Neural cell (in vitro differentiated cells): ENCODE data around the gene RASGEF1C. TPM values are rescaled to one million over a fixed set of nuclear protein-coding genes. Genes with fewer than 3 reads are reported as not detected.
A peak's percentile ranks its signal among the peaks of the same experiment; 100 is the strongest.

Experiments used
- H2AFZ ChIP-seq: fragments of 200-600, 300-800 bp; sonication (generic), shearing (Covaris generic); 2 replicates; pipeline ENCODE4 v1.6.0; 2014; ENCODE audit warnings: low read depth, mild to moderate bottlenecking, antibody characterized with exemption, low read length, moderate library complexity
- H3F3A ChIP-seq: fragments of 200-600 bp; shearing (Covaris generic); 2 replicates; pipeline ENCODE4 v1.6.1; 2016; ENCODE audit warnings: mild to moderate bottlenecking, moderate library complexity, mixed read lengths, antibody characterized with exemption, low read length; ENCODE audit not compliant: insufficient read depth, poor library complexity, severe bottlenecking
- H3K27ac ChIP-seq: fragments of 200-600, 300-800 bp; sonication (generic), shearing (Covaris generic); 2 replicates; pipeline ENCODE4 v1.5.1; 2014; ENCODE audit warnings: mild to moderate bottlenecking, low read length, moderate library complexity
- H3K27me3 ChIP-seq: fragments of 300-800, 200-600 bp; sonication (generic), shearing (Covaris generic); 2 replicates; pipeline ENCODE4 v1.6.0; 2014; ENCODE audit warnings: mild to moderate bottlenecking, low read depth, low read length, moderate library complexity; ENCODE audit not compliant: insufficient read depth
- H3K36me3 ChIP-seq: fragments of 300-800, 200-600 bp; sonication (generic), shearing (Covaris generic); 2 replicates; pipeline ENCODE4 v1.5.1; 2014; ENCODE audit warnings: mild to moderate bottlenecking, antibody characterized with exemption, low read length, moderate library complexity; ENCODE audit not compliant: insufficient read depth
- H3K4me2 ChIP-seq: fragments of 300-800, 200-600 bp; sonication (generic), shearing (Covaris generic); 2 replicates; pipeline ENCODE4 v1.6.0; 2014; ENCODE audit warnings: mild to moderate bottlenecking, low read length
- H3K4me3 ChIP-seq: fragments of 300-800, 200-600 bp; sonication (generic), shearing (Covaris generic); 2 replicates; pipeline ENCODE4 v1.5.1; 2014; ENCODE audit warnings: mild to moderate bottlenecking, low read length, moderate library complexity
- H3K79me2 ChIP-seq: fragments of 200-600 bp; shearing (Covaris generic); replicated peaks from 2 replicates; pipeline ENCODE4 v1.6.0; 2014; ENCODE audit warnings: mild to moderate bottlenecking, low read length, moderate library complexity; ENCODE audit not compliant: insufficient read depth
- H3K9ac ChIP-seq: fragments of 300-800, 200-600 bp; sonication (generic), shearing (Covaris generic); 2 replicates; pipeline ENCODE4 v1.6.1; 2016; ENCODE audit warnings: mild to moderate bottlenecking, low read length, mixed read lengths
- H3K9me2 ChIP-seq: fragments of 200-600 bp; shearing (Covaris generic); 2 replicates; pipeline ENCODE4 v1.6.1; 2016; ENCODE audit warnings: mild to moderate bottlenecking, low read length, mixed read lengths; ENCODE audit not compliant: insufficient read depth
- H3K9me3 ChIP-seq: fragments of 200-600, 300-800 bp; sonication (generic), shearing (Covaris generic); 2 replicates; pipeline ENCODE4 v1.6.1; 2016; ENCODE audit warnings: mild to moderate bottlenecking, mixed run types, low read length, moderate library complexity, mixed read lengths
- H4K20me1 ChIP-seq: fragments of 200-600 bp; shearing (Covaris generic); 2 replicates; pipeline ENCODE4 v1.6.1; 2016; ENCODE audit warnings: mild to moderate bottlenecking, mixed run types; ENCODE audit not compliant: insufficient read depth
- EP300 ChIP-seq: fragments of 450-650 bp; conservative IDR thresholded peaks from 2 replicates; pipeline ENCODE4 v1.6.1; 2014; ENCODE audit warnings: antibody characterized with exemption, mild to moderate bottlenecking, moderate library complexity; ENCODE audit not compliant: poor library complexity, severe bottlenecking
- EZH2 ChIP-seq: fragments of 200-600, 300-800 bp; shearing (Covaris generic), sonication (generic); IDR thresholded peaks from 2 replicates; pipeline ENCODE4 v1.6.1; 2014; ENCODE audit warnings: antibody characterized with exemption, low read length, borderline replicate concordance, mild to moderate bottlenecking; ENCODE audit not compliant: insufficient read depth, poor library complexity, severe bottlenecking
- MXI1 ChIP-seq: fragments of 450-650 bp; conservative IDR thresholded peaks from 2 replicates; pipeline ENCODE4 v1.6.1; 2014; ENCODE audit warnings: antibody characterized with exemption, mild to moderate bottlenecking; ENCODE audit not compliant: poor library complexity, severe bottlenecking
- POLR2AphosphoS5 ChIP-seq: IDR thresholded peaks from 2 replicates; pipeline ENCODE4 v1.6.1; 2012
- RAD21 ChIP-seq: fragments of 450-650 bp; conservative IDR thresholded peaks from 2 replicates; pipeline ENCODE4 v1.6.1; 2014; ENCODE audit warnings: antibody characterized with exemption, mild to moderate bottlenecking, moderate library complexity
- SMC3 ChIP-seq: fragments of 450-650 bp; conservative IDR thresholded peaks from 2 replicates; pipeline ENCODE4 v1.6.1; 2014; ENCODE audit warnings: antibody characterized with exemption, mild to moderate bottlenecking, moderate library complexity; ENCODE audit not compliant: poor library complexity
- TAF1 ChIP-seq: IDR thresholded peaks from 2 replicates; pipeline ENCODE4 v1.6.1; 2012; ENCODE audit warnings: low read depth
- polyA plus RNA-seq: library from polyadenylated mRNA; depleted of rRNA; stranded (reverse); fragments of >200 nt; gene quantifications from 2 replicates; pipeline ENCODE4 v1.2.3, GENCODE V29; 2014
- TF ChIP-seq, protein P1 (sequence below): fragments of 450-650 bp; IDR thresholded peaks from 2 replicates; pipeline ENCODE4 v1.5.1; 2014; ENCODE audit warnings: antibody characterized with exemption, mild to moderate bottlenecking, moderate library complexity; ENCODE audit not compliant: poor library complexity, severe bottlenecking
- TF ChIP-seq, protein P2 (sequence below): IDR thresholded peaks from 2 replicates; pipeline ENCODE4 v1.6.1; 2012; ENCODE audit warnings: borderline replicate concordance

The RASGEF1C gene
- polyA plus RNA-seq, 1 donor from 2014 or later = 5.3 TPM

- Histone ChIP-seq H3K9me3 (no peaks in the 10 kb centered on the region), H2AFZ (no peak overlapping the region), H3K4me3 (peak overlapping the region; percentile 78), H3K9ac (no peak overlapping the region), H3K79me2 (no peaks in the 10 kb centered on the region), H3K27ac (no peak overlapping the region), H3K27me3 (no peaks in the 10 kb centered on the region), H4K20me1 (no peaks in the 10 kb centered on the region), H3K36me3 (no peaks in the 10 kb centered on the region), H3F3A (no peaks in the 10 kb centered on the region), H3K4me2 (no peak overlapping the region), H3K9me2 (no peaks in the 10 kb centered on the region)
- TF ChIP-seq RAD21 (no peak), EP300 (no peak), TAF1 (no peak), SMC3 (no peak), MXI1 (no peak), POLR2AphosphoS5 (no peak), EZH2 (no peak)
- TF ChIP-seq, protein P1, sequence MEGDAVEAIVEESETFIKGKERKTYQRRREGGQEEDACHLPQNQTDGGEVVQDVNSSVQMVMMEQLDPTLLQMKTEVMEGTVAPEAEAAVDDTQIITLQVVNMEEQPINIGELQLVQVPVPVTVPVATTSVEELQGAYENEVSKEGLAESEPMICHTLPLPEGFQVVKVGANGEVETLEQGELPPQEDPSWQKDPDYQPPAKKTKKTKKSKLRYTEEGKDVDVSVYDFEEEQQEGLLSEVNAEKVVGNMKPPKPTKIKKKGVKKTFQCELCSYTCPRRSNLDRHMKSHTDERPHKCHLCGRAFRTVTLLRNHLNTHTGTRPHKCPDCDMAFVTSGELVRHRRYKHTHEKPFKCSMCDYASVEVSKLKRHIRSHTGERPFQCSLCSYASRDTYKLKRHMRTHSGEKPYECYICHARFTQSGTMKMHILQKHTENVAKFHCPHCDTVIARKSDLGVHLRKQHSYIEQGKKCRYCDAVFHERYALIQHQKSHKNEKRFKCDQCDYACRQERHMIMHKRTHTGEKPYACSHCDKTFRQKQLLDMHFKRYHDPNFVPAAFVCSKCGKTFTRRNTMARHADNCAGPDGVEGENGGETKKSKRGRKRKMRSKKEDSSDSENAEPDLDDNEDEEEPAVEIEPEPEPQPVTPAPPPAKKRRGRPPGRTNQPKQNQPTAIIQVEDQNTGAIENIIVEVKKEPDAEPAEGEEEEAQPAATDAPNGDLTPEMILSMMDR = no peak
- TF ChIP-seq, protein P2, sequence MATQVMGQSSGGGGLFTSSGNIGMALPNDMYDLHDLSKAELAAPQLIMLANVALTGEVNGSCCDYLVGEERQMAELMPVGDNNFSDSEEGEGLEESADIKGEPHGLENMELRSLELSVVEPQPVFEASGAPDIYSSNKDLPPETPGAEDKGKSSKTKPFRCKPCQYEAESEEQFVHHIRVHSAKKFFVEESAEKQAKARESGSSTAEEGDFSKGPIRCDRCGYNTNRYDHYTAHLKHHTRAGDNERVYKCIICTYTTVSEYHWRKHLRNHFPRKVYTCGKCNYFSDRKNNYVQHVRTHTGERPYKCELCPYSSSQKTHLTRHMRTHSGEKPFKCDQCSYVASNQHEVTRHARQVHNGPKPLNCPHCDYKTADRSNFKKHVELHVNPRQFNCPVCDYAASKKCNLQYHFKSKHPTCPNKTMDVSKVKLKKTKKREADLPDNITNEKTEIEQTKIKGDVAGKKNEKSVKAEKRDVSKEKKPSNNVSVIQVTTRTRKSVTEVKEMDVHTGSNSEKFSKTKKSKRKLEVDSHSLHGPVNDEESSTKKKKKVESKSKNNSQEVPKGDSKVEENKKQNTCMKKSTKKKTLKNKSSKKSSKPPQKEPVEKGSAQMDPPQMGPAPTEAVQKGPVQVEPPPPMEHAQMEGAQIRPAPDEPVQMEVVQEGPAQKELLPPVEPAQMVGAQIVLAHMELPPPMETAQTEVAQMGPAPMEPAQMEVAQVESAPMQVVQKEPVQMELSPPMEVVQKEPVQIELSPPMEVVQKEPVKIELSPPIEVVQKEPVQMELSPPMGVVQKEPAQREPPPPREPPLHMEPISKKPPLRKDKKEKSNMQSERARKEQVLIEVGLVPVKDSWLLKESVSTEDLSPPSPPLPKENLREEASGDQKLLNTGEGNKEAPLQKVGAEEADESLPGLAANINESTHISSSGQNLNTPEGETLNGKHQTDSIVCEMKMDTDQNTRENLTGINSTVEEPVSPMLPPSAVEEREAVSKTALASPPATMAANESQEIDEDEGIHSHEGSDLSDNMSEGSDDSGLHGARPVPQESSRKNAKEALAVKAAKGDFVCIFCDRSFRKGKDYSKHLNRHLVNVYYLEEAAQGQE = no peak
Observed at GRCh38 chr5:180207593-180207992, 1.4 kb downstream of the RASGEF1C start.

- no peaks in the 10 kb centered on the region for H3F3A ChIP-seq
- no peaks in the 10 kb centered on the region for H3K27me3 ChIP-seq
- H3K9ac ChIP-seq = no peak overlapping the region
- no peaks in the 10 kb centered on the region for H3K36me3 ChIP-seq
- no peak overlapping the region for H3K4me2 ChIP-seq
- H4K20me1 ChIP-seq = no peaks in the 10 kb centered on the region
- H3K9me3 ChIP-seq = no peaks in the 10 kb centered on the region
- H3K27ac ChIP-seq = no peak overlapping the region
- TF ChIP-seq, protein P1 = no peak
- TF ChIP-seq RAD21 (no peak), MXI1 (no peak), EP300 (no peak), TAF1 (no peak), EZH2 (no peak), POLR2AphosphoS5 (no peak), SMC3 (no peak)
- TF ChIP-seq, protein P2 = no peak
- no peaks in the 10 kb centered on the region for H3K79me2 ChIP-seq
- H3K9me2 ChIP-seq = no peaks in the 10 kb centered on the region
- no peak overlapping the region for H2AFZ ChIP-seq
- H3K4me3 ChIP-seq = no peak overlapping the region
Observed at GRCh38 chr5:180206993-180207392, 2.0 kb downstream of the RASGEF1C start.
